Measurements from ENCODE around the gene TSR1.

Gene TSR1

DNA sequence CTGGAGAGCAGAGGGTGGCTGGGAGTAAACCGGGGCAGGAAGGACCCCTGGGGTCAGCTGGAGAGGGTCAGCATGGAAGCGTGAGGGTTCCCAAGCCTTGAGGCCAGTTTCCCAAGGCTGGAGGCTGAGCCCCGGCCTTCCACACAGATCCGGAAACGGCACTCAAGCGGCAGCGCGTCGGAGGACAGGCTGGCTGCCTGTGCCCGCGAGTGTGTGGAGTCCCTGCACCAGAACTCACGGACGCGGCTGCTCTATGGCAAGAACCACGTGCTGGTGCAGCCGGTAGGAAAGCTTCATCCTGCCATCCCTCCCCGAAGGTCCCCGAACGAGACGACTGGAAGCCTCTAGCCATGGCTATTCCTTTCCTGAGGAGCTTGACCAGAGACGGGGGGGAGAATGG lies 27.1 kb upstream of the TSR1 start:
- H3K9me3 ChIP-seq: no peaks in the 10 kb centered on the region
- H3K36me3 ChIP-seq: peaks cover 9 to 85% (median 26%) of the 10 kb centered on the region in 3 donors
- H3K27ac ChIP-seq: no peak overlapping the region
- H3K27me3 ChIP-seq: no peaks in the 10 kb centered on the region
- DNase-seq: no peak
- H3K4me1 ChIP-seq: no peaks in the 10 kb centered on the region
- no peak overlapping the region for H3K4me3 ChIP-seq
- intact Hi-C loops (cut with DNase I; ENCODE audit: low total_unique reads): no loop called here
- TF ChIP-seq, protein P1, sequence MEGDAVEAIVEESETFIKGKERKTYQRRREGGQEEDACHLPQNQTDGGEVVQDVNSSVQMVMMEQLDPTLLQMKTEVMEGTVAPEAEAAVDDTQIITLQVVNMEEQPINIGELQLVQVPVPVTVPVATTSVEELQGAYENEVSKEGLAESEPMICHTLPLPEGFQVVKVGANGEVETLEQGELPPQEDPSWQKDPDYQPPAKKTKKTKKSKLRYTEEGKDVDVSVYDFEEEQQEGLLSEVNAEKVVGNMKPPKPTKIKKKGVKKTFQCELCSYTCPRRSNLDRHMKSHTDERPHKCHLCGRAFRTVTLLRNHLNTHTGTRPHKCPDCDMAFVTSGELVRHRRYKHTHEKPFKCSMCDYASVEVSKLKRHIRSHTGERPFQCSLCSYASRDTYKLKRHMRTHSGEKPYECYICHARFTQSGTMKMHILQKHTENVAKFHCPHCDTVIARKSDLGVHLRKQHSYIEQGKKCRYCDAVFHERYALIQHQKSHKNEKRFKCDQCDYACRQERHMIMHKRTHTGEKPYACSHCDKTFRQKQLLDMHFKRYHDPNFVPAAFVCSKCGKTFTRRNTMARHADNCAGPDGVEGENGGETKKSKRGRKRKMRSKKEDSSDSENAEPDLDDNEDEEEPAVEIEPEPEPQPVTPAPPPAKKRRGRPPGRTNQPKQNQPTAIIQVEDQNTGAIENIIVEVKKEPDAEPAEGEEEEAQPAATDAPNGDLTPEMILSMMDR (IDR thresholded peaks at IDR 0.05): no peak

DNA sequence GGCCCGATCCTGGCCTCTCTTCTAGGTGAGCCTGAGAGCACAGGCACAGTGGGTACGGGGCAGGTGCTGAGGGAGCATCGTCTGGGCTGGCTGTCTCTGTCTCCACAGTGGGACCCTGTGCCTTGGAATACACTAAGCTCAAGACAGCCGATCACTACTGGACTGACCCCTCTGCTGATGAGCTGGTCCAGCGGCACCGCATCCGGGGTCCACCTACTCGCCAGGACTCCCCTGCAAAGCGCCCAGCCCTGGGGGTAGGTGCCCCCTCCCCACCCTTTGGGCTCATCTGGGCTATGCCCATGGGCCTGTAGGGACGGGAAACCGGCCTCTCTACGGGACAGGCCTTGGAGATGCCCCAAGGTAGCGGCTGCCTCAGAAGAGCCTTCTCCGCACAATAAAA lies 26.6 kb upstream of the TSR1 start:
- intact Hi-C loops (cut with DNase I; ENCODE audit: low total_unique reads): no loop called here
- TF ChIP-seq, protein P1 (IDR thresholded peaks at IDR 0.05): no peak
- Histone ChIP-seq H3K4me3 (no peak overlapping the region), H3K27me3 (no peaks in the 10 kb centered on the region), H3K4me1 (no peaks in the 10 kb centered on the region), H3K36me3 (peaks cover 9 to 85% (median 26%) of the 10 kb centered on the region in 3 donors), H3K9me3 (no peaks in the 10 kb centered on the region), H3K27ac (no peak overlapping the region)
- DNase-seq: no peak

GRCh38 chr17:2362416-2362815 lies 26.2 kb upstream of the TSR1 start:
- no peak overlapping the region for H3K27ac ChIP-seq
- TF ChIP-seq, protein P1 (IDR thresholded peaks at IDR 0.05): no peak
- DNase-seq: no peak
- no peaks in the 10 kb centered on the region for H3K27me3 ChIP-seq
- no peaks in the 10 kb centered on the region for H3K9me3 ChIP-seq
- no peaks in the 10 kb centered on the region for H3K4me1 ChIP-seq
- H3K4me3 ChIP-seq: no peak overlapping the region
- H3K36me3 ChIP-seq: peaks cover 9 to 83% (median 26%) of the 10 kb centered on the region in 3 donors
- intact Hi-C loops (cut with DNase I; ENCODE audit: low total_unique reads): no loop called here

DNA sequence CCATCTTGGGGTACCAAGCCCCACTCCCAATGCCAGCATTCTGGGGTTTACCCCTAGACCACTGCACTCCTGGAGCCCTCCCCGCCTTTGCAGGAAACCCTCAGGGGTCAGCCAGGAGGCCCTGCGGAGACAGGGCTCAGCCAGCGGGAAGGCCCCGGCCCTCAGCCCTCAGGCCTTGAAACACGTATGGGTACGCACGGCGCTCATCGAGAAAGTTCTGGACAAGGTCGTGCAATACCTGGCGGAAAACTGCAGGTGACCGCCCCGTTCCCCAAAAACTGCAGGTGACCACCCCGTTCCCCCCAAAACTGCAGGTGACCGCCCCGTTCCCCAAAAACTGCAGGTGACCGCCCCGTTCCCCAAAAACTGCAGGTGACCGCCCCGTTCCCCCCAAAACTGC lies 25.8 kb upstream of the TSR1 start:
- intact Hi-C loops (cut with DNase I; ENCODE audit: low total_unique reads): no loop called here
- no peak overlapping the region for H3K4me3 ChIP-seq
- H3K27ac ChIP-seq: no peak overlapping the region
- H3K36me3 ChIP-seq: peaks cover 9 to 79% (median 26%) of the 10 kb centered on the region in 3 donors
- TF ChIP-seq, protein P1 (IDR thresholded peaks at IDR 0.05): no peak
- no peaks in the 10 kb centered on the region for H3K9me3 ChIP-seq
- no peaks in the 10 kb centered on the region for H3K4me1 ChIP-seq
- H3K27me3 ChIP-seq: no peaks in the 10 kb centered on the region
- no peak for DNase-seq

- TF ChIP-seq, protein P1 (IDR thresholded peaks at IDR 0.05): no peak
- Histone ChIP-seq H3K4me1 (no peaks in the 10 kb centered on the region), H3K4me3 (no peak overlapping the region), H3K27ac (no peak overlapping the region), H3K9me3 (no peaks in the 10 kb centered on the region), H3K36me3 (peaks cover 9 to 71% (median 26%) of the 10 kb centered on the region in 3 donors), H3K27me3 (no peaks in the 10 kb centered on the region)
- DNase-seq: no peak
- intact Hi-C loops (cut with DNase I; ENCODE audit: low total_unique reads): no loop called here
Observed at GRCh38 chr17:2361010-2361760, 24.9 kb upstream of the TSR1 start.

Data from tibial artery (tissue), 4 donors.